NCI-H1417 (cell line): ENCODE data around the gene ZNF587.
"Not testable (repeated sequence)": the region's sequence is repeated elsewhere in the genome, so short reads cannot be mapped to it uniquely, and the experiment has no call there.

Experiments used
- DNase-seq, 3 experiments: peaks; one replicate each; lab custom pipeline; 2025; lab: John Stamatoyannopoulos, UW

The ZNF587 gene

DNA sequence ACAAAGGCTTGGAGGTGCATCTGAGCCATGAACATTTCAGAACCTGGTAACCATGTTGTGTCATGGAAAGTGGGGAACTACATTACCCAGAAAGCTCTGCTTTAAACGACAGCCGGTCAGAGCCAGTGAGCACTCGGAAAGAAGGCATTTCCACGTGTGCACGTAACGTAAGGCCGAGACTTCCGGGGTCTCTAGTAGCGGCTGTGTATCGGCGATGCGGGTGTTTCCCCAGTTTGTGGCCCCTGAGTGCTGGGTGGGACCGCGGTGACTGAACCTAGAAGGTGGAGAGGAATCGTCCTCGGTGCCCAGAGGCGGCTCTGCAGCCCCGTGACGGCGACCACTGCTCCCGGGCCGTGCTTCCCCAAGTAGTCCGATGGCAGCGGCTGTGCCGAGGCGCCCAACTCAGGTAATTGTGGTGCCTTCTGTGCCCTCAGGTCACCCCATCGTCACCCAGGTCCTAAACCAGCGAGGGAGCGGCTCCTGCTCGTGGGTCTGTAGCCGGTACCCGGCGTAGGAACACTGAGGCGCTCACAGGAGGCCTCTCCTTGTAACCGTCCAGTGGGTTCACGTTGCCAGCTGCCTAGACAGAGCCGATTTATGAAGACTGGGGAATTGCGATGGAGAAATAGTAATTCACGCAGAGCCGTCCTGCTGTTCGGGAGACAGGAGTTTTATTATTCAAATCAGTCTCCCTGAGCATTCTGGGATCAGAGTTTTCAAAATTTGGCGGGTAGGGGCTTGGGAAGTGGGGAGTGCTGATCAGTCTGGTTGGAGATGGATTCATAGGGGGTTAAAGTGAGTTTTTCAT lies at the start of gene ZNF587:
Gene ZNF587, plus strand, starts transcription at position 194 of the 808 bp plus-strand sequence. Its CDS starts 180 bp downstream, at position 374.
- peak; percentile 71 to 84 (median 84) for DNase-seq

DNA sequence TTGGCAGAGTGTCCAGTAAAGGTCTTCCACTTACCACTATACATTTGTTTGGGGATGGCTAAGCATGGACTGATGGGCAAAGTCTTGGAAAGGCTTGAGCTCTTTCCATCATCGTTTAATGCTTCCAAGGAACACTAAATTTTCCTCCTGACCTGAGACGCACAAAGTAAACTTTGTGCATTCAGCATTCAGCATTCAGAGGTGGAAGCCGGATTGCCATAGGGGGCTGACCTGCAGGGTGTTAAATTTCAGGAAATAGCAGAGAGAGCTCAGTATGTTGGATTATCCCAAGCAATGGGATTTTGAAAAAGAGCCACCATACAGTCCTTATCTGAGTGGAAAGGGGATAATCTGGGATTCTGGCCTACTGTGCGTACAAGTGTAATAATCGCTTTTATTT lies 49.0 kb upstream of the ZNF587 start:
- no peak for DNase-seq

DNA sequence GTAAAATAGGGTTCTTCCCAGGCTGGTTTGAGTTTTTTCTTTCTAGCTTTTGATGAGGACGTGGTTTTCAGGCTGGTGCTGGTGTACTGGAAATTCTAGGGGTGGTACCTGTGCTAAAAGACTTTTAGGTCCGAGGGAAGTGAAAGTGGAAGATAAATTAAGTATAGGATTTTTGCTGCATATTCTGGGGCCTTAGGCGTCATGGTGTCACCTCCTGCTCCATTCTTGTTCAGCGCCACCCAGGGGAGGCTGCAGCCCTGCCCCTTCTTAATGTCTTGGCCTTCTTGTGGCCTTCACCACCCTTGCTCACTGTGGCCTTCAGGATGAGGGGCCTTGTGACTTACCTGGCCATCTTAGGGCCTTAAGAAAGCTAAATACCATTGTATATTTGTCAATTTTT lies 47.4 kb upstream of the ZNF587 start:
- DNase-seq: no peak

DNA sequence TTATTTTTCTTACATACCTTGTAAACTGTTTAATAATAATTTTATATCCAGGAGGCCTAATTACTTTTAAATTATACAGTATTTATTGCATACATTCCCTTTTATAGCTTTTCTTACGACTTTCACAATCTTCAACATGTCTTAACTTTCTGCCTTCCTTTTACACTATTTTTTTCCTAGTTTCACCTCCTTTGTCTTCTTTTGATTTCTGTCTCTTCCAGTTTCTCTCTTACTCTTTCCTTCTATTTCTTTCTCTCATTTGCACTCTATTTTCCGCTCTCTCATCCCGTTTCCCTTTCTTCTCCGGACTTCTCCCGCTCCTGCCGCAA lies 46.4 kb upstream of the ZNF587 start:
- DNase-seq: no peak

DNA sequence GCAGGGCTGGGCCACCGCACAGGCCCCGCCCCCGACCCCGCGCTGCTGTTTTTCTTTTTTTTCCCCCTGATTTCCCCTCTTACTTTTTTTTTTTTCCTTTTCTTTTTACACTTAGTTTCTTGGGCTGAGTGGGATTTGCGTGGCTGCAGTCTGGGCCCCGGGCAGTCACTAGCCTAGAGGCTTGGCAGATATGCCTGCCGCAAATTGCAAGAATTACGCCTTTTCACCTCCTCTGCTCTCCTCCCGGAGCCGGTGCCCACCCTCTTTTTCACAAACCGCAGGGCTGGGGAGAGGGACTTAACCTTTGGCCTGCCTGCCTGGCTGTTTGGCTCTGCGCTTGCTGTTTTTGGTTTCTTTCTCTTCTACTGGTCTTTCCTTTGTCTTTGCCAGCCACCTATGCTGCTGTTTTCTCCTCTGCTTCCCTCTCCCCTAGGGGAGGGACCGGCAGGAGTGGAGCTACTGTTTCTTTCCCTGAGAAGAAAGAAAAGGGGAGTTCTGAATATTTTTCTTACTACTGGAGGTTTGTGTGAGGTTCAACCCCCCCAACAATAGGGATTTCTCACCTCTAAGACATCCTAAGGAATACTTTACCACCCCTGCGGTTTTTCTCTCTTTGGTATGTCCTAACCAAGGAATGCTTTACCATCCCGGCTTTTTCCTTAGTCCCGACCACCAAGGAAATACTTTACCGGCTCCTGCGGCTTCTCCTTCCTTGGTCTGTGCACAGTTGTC lies 45.9 kb upstream of the ZNF587 start:
- DNase-seq: no peak

DNA sequence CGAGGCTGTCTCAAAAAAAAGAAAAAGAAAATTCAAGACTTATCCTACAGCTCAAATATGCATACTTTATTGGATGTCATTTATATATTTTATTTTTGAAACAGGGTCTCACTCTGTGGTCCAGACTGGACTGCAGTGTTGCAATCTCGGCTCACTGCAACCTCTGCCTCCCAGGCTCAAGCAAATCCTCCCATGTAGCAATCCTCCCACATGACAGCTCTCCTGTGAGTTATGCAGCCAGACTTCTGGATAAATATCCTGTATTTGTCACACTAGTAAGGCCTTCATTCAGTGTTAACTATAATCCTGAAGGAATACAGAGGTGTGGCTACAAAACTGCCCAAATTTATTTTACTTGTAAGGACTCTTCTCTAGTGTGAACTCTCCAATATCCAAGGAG lies 42.1 kb upstream of the ZNF587 start:
- no peak for DNase-seq

DNA sequence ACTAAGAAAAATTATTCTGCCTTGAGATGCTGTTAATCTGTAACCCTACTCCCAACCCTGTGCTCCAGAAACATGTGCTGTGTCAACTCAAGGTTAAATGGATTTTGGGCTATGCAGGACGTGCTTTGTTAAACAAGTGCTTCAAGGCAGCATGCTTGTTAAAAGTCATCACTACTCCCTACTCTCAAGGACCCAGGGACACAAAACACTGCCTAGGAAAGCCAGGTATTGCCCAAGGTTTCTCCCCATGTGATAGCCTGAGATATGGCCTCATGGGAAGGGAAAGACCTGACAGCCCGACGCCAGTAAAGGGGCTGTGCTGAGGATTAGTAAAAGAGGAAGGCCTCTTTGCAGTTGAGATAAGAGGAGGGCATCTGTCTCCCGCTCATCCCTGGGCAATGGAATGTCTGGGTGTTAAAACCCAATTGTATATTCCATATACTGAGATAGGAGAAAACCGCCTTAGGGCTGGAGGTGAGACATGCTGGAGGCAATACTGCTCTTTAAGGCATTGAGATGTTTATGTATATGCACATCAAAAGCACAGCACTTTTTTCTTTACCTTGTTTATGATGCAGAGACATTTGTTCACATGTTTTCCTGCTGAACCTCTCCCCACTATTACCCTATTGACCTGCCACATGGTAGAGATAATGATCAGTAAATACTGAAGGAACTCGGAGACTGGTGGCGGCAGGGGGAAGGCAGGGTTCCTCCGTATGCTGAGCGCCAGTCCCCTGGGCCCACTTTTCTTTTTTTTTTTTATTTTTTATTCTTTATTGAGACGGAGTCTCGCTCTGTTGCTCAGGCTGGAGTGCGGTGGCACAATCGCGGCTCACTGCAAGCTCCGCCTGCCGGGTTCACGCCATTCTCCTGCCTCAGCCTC lies 39.0 kb upstream of the ZNF587 start:
- DNase-seq: not testable (repeated sequence)

DNA sequence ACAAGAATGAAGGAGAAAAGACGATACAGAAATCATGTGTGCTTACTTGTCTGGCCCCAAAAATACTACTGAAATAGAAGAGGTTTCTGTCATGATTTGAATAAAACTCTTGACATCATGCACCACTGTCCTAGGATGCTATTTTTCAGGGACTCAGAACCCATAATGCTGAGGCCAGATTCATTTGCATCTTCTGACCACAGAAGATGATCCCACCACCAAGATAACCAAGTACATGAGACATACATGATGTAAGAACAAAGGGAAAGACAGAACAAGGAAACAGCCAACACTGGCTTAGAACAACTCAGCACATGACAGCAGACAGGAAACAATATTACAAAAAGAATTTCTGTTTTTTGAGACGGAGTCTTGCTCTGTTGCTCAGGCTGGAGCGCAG lies 37.4 kb upstream of the ZNF587 start:
- DNase-seq: no peak

DNA sequence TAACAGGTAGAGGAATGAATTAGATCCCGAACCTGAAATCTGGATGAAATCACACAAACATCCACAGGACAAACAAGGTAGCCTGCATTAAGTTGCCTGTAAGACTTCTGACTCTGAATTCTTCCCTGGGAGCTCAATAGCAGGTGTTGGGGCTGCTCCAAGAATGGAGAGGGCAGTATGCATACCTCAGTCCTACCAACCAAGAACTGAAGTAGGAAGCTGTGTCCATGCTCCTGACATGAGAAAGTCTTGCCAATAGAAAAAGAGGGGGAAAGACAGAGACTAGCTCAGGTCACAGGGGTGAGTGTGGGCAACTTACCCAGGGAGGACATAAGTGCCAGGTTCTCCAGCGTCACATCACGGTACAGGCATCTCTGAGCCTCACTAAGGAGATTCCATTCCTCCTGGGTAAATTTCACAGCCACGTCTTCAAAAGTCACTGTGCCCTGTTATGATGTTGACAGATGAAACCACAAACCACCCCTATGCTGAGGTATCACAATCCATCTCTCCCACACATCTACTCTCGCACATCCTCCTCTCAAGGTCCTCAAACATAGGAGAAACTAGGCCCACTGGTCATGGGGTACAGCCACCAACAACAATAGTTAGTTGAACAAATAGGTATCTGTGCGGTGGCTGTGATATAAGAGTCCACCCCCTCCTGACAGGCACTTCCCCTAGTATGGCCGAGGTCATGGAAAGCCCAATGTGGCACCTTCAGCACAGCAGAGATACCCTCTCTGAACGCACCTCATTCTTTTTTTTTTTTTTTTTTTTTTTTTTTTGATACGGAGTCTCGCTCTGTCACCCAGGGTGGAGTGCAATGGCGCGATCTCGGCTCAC lies 36.5 kb upstream of the ZNF587 start:
- not testable (repeated sequence) for DNase-seq

DNA sequence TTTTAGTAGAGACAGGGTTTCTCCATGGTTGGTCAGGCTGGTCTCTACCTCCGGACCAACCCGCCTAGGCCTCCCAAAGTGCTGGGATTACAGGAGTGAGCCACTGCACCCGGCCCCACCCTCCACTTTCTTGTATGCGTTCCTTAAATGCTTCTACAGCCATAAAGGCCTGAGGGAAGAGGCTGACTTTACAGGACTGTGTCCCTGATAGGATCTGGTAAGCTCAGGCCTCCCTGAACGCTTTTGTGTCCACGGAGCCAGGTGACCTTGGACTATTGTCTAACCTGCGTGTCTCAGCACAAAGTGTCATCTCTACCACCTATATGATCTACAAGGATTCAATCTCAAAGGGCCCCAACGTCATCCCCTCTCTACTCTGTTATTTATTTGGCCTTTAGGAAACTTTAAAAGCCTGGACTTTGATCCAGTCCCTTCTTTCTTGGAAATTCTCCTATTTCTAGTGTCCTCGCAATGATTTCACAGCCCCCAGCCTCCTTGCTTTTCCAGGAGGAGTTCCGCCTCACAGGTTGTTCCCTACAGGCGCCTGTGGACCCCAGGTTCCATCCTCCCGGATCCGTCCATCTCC lies 35.6 kb upstream of the ZNF587 start:
- DNase-seq: peak in 1 of 3 experiments; percentile 59

DNA sequence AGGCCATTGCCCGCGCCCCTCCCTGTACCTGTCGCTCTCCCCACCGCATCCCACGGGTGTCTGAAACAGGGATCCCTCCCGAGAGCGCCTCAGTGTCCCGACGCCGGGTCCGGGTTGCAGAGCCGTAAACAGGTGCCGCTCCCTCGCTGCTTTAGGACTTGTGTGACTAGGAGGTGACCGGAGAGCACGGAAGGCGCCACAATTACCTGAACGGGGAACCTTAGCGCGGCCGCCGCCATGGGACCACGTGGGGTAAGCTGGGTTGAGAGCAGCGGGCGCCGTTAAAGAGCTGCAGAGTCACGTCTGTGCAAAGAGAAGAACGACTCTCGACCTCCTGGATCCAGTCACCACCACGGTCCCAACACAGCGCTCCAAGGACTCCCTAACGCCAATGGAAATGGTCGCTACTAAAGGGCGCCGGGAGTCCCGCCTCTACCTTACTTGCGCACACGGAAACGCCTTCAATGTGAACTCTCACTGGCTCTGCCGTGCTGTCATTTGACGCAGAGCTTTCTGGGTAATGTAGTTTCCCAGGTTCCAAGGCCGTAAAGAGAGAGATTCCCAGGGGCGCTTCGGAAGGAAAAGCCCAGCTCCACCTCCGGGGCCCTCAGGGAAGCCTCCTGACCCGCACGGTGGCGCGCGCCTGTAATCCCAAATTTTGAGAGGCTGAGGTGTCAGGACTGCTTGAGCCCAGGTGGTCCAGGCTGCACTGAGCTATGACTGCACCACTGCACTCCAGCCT lies 35.0 kb upstream of the ZNF587 start, which contains the start of gene ZNF552:
Gene ZNF552, minus strand, starts transcription at position 409 of the 742 bp plus-strand sequence. Its CDS starts 170 bp downstream, at position 239.
- peak; percentile 84 to 95 (median 92) for DNase-seq

DNA sequence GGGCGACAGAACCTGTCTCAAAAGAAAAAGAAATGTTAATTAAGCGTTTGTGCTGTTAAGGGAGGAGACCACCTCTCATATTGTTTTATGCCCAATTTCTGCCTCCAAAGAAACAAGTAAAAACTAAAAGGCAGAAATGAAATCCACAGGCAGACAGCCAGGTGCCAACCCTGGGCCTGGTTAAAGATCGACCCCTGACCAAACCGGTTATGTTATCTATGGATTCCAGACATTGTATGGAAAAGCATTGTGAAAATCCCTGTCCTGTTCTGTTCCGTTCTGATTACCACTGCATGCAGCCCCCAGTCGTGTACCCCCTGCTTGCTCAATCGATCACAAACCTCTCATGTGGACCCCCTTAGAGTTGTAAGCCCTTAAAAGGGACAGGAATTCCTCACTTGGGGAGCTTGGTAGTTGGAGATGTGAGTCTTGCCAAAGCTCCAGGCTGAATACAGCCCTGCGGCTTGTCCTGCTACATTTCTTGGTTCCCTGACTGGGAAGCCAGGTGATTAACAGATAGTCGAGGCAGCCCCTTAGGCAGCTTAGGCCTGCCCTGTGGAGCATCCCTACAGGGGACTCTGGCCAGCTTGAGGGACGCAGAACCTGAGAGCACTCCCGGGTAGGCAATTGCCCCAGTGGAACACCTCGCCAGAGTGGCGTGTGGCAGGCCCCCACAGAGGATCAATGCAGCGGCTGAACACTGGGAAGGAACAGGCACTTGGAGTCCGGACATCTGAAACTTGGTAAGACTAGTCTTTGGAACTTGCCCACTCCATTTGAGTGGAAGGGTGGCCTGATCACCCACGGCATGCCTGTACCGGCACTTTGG lies 34.2 kb upstream of the ZNF587 start:
- no peak for DNase-seq

DNA sequence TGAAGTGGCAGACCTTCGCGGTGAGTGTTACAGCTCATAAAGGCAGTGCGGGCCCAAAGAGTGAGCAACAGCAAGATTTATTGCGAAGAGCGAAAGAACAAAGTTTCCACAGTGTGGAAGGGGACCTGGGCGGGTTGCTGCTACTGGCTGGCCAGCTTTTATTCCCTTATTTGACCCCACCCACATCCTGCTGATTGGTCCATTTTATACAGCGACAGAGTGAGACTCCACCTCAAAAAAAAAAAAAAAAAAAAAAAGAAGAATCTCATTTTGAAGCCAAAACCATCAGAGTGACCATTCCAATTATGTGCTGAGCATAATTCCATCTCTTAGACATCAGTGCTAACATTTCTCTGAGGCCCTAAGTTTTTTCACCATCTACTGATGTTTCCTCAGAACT lies 33.0 kb upstream of the ZNF587 start:
- no peak for DNase-seq

DNA sequence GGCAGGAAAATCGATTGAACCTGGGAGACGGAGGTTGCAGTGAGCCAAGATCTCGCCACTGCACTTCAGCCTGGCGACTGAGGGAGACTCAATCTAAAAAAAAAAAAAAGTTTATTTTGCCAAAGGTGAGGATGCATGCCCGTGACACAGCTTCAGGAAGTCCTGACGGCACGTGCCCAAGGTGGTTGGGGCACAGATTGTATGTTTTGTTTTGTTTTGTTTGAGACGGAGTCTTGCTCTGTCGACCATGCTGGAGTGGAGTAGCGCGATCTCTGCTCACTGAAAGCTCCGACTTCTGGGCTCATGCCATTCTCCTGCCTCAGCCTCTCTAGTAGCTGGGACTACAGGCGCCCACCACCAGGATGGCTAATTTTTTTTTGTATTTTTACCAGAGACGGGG lies 31.7 kb upstream of the ZNF587 start:
- DNase-seq: no peak

DNA sequence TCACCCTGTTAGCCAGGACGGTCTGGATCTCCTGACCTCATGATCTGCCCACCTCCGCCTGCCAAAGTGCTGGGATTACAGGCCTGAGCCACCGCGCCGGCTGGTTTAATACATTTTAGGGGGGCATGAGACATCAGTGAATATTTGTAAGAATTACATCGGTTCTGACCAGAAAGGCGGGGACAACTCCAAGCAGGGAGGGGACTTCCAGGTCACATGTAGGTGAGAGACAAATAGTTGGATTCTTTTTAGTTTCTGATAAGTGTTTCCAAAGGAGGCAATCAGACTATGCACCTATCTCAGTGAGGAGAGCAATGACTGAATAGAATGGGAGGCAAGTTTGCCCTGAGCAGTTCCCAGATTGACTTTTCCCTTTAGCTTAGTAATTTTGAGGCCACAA lies 31.3 kb upstream of the ZNF587 start:
- no peak for DNase-seq

DNA sequence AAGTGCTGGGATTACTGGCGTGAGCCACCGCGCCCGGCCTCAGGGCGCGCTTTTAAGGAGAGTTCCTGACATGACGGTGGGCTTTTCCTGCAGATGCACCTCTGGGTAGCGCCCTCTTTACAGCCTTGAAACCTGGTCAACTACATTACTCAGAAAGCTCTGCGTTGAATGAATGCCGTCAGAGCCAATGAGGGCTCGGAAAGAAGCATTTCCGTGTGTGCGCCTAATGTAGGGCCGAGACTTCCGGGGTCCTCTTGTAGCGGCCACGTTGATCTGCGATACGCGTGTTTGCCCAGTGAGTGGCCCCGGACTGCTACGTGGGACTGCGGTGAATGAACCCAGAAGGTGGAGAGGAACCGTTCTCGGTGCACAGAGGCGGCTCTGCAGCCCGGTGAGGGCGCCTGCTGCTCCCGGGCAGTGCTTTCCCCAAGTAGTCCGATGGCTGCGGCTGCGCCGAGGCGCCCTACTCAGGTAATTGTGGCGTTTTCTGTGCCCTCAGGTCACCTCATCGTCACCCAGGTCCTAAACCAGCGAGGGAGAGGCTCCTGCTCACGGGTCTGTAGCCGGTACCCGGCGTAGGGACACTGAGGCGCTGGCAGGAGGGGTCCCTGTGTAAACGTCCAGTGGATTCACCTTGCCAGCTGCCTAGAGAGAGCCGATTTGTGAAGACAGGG lies 30.0 kb upstream of the ZNF587 start:
- DNase-seq: peak; percentile 88 to 95 (median 91)

DNA sequence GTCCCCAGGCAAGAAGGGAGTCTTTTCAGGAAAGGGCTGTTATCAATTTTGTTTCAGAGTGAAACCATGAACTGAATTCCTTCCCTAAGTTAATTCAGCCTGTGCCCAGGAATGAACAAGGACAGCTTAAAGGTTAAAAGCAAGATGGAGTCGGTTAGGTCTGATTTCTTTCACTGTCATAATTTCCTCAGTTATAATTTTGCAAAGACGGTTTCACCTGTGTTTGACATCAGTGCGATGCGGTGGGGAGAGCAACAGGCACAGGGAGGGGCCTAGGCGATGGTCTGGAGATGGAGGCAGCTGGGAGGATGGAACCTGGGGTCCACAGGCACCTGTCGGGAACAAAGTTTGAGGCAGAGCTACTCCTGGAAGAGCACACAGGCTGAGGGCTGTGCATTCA lies 29.1 kb upstream of the ZNF587 start:
- no peak for DNase-seq

DNA sequence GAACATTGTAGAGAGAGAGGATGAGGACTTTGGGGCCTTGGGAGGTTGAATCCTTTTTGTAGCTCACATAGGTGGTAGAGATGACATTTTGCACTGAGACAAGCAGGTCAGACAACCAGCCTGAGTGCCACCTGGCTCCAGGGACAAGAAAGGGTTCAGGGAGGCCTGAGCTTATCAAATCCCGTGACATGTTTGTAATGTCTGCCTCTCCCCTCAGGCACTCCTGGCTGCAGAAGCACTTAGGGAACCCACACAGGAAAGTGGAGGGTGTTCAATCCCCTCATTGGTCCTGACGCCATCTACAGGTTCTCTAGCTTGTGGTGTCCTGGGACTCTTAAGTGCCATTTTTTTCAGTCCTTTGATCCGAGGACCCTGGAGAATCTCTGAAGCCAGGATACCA lies 28.6 kb upstream of the ZNF587 start:
- DNase-seq: not testable (repeated sequence)

DNA sequence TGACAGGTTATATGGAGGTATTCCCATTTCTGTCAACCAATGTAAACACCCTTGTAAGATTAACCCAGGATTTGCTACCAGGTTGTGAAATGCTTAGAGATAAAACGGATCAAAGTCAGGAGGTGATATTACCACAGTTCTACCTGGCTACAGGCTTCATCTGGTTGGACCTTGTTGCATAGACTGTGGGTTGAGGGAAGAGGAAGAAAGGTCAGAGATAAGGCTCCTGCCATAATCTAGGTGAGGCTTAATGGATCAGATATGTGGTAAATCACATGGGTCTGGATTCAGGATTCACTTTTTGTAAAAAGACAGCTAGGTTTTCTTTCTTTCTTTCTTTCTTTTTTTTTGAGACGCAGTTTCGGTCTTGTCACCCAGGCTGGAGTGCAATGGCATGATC lies 28.2 kb upstream of the ZNF587 start:
- DNase-seq: not testable (repeated sequence)
